K562 (cell line): ENCODE measurements around the gene CETN1. TPM values are rescaled to one million over a fixed set of nuclear protein-coding genes. Genes with fewer than 3 reads are reported as not detected.

ENCODE experiments used
- EZH2 ChIP-seq: IDR thresholded peaks from 2 replicates; pipeline ENCODE4 v1.6.1; 2012; ENCODE audit warnings: low read depth, mild to moderate bottlenecking, inconsistent platforms, low read length, borderline replicate concordance
- MTA3 ChIP-seq: fragments of 450-650 bp; formaldehyde crosslinking; IDR thresholded peaks from 2 replicates; pipeline ENCODE4 v1.6.1; 2017; ENCODE audit warnings: mild to moderate bottlenecking, borderline replicate concordance
- PRMT5 ChIP-seq: sonication (generic); formaldehyde crosslinking; IDR thresholded peaks from 2 replicates; pipeline ENCODE4 v1.5.0; 2020; ENCODE audit warnings: missing genetic modification reagents
- RAD21 ChIP-seq, 2 experiments: fragments of 250-450 bp in 1 of 2; fragments of 450-650 bp in 1 of 2; sonication (Bioruptor Pico) in 1 of 2; formaldehyde crosslinking in 1 of 2; IDR thresholded peaks in 1 of 2; conservative IDR thresholded peaks in 1 of 2; 2 replicates each; pipeline versions ENCODE4 v1.4.0 to v1.8.0; 2020 to 2022; ENCODE audit warnings: mild to moderate bottlenecking in 2 of 2, moderate library complexity in 1 of 2
- TGIF2 ChIP-seq: sonication (generic); formaldehyde crosslinking; IDR thresholded peaks from 2 replicates; pipeline ENCODE4 v1.8.1; 2022; ENCODE audit warnings: mild to moderate bottlenecking, missing genetic modification reagents, moderate library complexity
- U2AF1 ChIP-seq: fragments of 200-400 bp; formaldehyde crosslinking; optimal IDR thresholded peaks from 2 replicates; pipeline ENCODE3; 2017; ENCODE audit warnings: mild to moderate bottlenecking, low read depth, low read length, moderate library complexity
- XRCC3 ChIP-seq: fragments of 450-650 bp; IDR thresholded peaks from 2 replicates; pipeline ENCODE4 v1.6.1; 2017; ENCODE audit warnings: mild to moderate bottlenecking, moderate library complexity
- ZNF668 ChIP-seq: fragments of 250-450 bp; sonication (Bioruptor Pico); IDR thresholded peaks from 2 replicates; pipeline ENCODE4 v1.8.0; 2022; ENCODE audit warnings: mild to moderate bottlenecking, inconsistent platforms
- polyA plus RNA-seq, 8 experiments: library from polyadenylated mRNA; depleted of rRNA in 4 of 8; stranded (reverse) in 5 of 8; unstranded in 3 of 8; fragments of >200 nt; fragmentation: Nextera tagmentation in 2 of 8; fragmentation: Illumina TruSeq in 1 of 8; extraction: Ambion mirVana in 2 of 8; extraction: Trizol in 1 of 8; gene quantifications; 2 replicates each; pipeline versions ENCODE4 v1.2.1 to v1.2.3, GENCODE V29; 2011 to 2014; ENCODE audit warnings: inconsistent platforms in 1 of 8, missing spikeins in 1 of 8
- total RNA-seq, 7 experiments: library from RNA; depleted of rRNA in 6 of 7; stranded (reverse); fragments of >200 nt in 6 of 7; fragmentation: Illumina TruSeq in 2 of 7; extraction: Trizol in 2 of 7; gene quantifications; 2 replicates each; pipeline versions ENCODE4 v1.2.1 to v1.2.3, GENCODE V29; 2011 to 2021; ENCODE audit warnings: low replicate concordance in 1 of 7
- TF ChIP-seq, protein P1 (sequence below): sonication (generic); formaldehyde crosslinking; IDR thresholded peaks from 2 replicates; pipeline ENCODE4 v1.8.0; 2023; ENCODE audit warnings: missing genetic modification reagents, mild to moderate bottlenecking, borderline replicate concordance
- TF ChIP-seq, protein P2 (sequence below): fragments of 250-450 bp; sonication (Bioruptor Pico); IDR thresholded peaks from 2 replicates; pipeline ENCODE4 v1.5.0; 2021
- TF ChIP-seq, protein P3 (sequence below): fragments of 200-600 bp; sonication (generic); IDR thresholded peaks from one replicate; pipeline ENCODE4 v1.6.1; 2012; ENCODE audit warnings: mild to moderate bottlenecking, low read depth, low read length, inconsistent platforms

CETN1 gene
- total and polyA plus RNA-seq, 9 of the 15 experiments (the other 6 are each of a cell fraction or from before 2014, with no cell fraction given): 0.07 to 0.34 (median 0.19) TPM; not detected in 3

DNA sequence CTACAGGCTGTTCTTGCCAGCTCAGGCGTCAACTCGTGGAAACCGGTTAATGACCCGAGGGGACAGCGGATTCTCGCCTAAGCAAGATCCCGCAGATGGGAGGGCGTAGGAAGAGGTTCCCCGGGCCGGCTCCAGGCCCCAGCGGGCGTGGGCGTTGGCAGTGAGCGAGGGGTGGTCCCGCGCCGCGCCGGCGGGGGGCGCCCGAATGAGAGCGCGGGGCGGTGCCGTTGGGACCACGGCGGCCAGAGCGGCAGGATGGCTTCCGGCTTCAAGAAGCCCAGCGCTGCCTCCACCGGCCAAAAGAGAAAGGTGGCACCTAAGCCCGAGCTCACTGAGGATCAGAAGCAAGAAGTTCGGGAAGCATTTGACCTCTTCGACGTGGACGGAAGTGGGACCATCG lies at the start of gene CETN1 (continued):
- TF ChIP-seq, protein P1, sequence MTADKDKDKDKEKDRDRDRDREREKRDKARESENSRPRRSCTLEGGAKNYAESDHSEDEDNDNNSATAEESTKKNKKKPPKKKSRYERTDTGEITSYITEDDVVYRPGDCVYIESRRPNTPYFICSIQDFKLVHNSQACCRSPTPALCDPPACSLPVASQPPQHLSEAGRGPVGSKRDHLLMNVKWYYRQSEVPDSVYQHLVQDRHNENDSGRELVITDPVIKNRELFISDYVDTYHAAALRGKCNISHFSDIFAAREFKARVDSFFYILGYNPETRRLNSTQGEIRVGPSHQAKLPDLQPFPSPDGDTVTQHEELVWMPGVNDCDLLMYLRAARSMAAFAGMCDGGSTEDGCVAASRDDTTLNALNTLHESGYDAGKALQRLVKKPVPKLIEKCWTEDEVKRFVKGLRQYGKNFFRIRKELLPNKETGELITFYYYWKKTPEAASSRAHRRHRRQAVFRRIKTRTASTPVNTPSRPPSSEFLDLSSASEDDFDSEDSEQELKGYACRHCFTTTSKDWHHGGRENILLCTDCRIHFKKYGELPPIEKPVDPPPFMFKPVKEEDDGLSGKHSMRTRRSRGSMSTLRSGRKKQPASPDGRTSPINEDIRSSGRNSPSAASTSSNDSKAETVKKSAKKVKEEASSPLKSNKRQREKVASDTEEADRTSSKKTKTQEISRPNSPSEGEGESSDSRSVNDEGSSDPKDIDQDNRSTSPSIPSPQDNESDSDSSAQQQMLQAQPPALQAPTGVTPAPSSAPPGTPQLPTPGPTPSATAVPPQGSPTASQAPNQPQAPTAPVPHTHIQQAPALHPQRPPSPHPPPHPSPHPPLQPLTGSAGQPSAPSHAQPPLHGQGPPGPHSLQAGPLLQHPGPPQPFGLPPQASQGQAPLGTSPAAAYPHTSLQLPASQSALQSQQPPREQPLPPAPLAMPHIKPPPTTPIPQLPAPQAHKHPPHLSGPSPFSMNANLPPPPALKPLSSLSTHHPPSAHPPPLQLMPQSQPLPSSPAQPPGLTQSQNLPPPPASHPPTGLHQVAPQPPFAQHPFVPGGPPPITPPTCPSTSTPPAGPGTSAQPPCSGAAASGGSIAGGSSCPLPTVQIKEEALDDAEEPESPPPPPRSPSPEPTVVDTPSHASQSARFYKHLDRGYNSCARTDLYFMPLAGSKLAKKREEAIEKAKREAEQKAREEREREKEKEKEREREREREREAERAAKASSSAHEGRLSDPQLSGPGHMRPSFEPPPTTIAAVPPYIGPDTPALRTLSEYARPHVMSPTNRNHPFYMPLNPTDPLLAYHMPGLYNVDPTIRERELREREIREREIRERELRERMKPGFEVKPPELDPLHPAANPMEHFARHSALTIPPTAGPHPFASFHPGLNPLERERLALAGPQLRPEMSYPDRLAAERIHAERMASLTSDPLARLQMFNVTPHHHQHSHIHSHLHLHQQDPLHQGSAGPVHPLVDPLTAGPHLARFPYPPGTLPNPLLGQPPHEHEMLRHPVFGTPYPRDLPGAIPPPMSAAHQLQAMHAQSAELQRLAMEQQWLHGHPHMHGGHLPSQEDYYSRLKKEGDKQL (CRISPR knock-in tag): no peak
- TF ChIP-seq U2AF1 (no peak), ZNF668 (no peak), PRMT5 (CRISPR knock-in tag) (no peak), XRCC3 (no peak), TGIF2 (CRISPR knock-in tag) (peak; percentile 25; the same call in 1 of the 2 replicates), RAD21 (CRISPR knock-in tag; conservative IDR thresholded peaks at IDR 0.05 in 1 of 2, IDR thresholded peaks at IDR 0.05 in 1 of 2) (peak in 1 of 2 experiments; percentile 38; a peak in 2 of 4 replicates), MTA3 (no peak), EZH2 (no peak)
- TF ChIP-seq, protein P2, sequence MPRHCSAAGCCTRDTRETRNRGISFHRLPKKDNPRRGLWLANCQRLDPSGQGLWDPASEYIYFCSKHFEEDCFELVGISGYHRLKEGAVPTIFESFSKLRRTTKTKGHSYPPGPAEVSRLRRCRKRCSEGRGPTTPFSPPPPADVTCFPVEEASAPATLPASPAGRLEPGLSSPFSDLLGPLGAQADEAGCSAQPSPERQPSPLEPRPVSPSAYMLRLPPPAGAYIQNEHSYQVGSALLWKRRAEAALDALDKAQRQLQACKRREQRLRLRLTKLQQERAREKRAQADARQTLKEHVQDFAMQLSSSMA (CRISPR knock-in tag): no peak
- TF ChIP-seq, protein P3, sequence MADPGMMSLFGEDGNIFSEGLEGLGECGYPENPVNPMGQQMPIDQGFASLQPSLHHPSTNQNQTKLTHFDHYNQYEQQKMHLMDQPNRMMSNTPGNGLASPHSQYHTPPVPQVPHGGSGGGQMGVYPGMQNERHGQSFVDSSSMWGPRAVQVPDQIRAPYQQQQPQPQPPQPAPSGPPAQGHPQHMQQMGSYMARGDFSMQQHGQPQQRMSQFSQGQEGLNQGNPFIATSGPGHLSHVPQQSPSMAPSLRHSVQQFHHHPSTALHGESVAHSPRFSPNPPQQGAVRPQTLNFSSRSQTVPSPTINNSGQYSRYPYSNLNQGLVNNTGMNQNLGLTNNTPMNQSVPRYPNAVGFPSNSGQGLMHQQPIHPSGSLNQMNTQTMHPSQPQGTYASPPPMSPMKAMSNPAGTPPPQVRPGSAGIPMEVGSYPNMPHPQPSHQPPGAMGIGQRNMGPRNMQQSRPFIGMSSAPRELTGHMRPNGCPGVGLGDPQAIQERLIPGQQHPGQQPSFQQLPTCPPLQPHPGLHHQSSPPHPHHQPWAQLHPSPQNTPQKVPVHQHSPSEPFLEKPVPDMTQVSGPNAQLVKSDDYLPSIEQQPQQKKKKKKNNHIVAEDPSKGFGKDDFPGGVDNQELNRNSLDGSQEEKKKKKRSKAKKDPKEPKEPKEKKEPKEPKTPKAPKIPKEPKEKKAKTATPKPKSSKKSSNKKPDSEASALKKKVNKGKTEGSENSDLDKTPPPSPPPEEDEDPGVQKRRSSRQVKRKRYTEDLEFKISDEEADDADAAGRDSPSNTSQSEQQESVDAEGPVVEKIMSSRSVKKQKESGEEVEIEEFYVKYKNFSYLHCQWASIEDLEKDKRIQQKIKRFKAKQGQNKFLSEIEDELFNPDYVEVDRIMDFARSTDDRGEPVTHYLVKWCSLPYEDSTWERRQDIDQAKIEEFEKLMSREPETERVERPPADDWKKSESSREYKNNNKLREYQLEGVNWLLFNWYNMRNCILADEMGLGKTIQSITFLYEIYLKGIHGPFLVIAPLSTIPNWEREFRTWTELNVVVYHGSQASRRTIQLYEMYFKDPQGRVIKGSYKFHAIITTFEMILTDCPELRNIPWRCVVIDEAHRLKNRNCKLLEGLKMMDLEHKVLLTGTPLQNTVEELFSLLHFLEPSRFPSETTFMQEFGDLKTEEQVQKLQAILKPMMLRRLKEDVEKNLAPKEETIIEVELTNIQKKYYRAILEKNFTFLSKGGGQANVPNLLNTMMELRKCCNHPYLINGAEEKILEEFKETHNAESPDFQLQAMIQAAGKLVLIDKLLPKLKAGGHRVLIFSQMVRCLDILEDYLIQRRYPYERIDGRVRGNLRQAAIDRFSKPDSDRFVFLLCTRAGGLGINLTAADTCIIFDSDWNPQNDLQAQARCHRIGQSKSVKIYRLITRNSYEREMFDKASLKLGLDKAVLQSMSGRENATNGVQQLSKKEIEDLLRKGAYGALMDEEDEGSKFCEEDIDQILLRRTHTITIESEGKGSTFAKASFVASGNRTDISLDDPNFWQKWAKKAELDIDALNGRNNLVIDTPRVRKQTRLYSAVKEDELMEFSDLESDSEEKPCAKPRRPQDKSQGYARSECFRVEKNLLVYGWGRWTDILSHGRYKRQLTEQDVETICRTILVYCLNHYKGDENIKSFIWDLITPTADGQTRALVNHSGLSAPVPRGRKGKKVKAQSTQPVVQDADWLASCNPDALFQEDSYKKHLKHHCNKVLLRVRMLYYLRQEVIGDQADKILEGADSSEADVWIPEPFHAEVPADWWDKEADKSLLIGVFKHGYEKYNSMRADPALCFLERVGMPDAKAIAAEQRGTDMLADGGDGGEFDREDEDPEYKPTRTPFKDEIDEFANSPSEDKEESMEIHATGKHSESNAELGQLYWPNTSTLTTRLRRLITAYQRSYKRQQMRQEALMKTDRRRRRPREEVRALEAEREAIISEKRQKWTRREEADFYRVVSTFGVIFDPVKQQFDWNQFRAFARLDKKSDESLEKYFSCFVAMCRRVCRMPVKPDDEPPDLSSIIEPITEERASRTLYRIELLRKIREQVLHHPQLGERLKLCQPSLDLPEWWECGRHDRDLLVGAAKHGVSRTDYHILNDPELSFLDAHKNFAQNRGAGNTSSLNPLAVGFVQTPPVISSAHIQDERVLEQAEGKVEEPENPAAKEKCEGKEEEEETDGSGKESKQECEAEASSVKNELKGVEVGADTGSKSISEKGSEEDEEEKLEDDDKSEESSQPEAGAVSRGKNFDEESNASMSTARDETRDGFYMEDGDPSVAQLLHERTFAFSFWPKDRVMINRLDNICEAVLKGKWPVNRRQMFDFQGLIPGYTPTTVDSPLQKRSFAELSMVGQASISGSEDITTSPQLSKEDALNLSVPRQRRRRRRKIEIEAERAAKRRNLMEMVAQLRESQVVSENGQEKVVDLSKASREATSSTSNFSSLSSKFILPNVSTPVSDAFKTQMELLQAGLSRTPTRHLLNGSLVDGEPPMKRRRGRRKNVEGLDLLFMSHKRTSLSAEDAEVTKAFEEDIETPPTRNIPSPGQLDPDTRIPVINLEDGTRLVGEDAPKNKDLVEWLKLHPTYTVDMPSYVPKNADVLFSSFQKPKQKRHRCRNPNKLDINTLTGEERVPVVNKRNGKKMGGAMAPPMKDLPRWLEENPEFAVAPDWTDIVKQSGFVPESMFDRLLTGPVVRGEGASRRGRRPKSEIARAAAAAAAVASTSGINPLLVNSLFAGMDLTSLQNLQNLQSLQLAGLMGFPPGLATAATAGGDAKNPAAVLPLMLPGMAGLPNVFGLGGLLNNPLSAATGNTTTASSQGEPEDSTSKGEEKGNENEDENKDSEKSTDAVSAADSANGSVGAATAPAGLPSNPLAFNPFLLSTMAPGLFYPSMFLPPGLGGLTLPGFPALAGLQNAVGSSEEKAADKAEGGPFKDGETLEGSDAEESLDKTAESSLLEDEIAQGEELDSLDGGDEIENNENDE: no peak
